GM12873 (cell line): Measurements from ENCODE around the gene ADCY2.

ENCODE experiments used
- TF ChIP-seq, protein P1 (sequence below): IDR thresholded peaks from 2 replicates; pipeline ENCODE4 v1.5.1; 2012; ENCODE audit warnings: low read depth, mild to moderate bottlenecking, moderate library complexity, low read length, control low read depth; ENCODE audit not compliant: insufficient read depth; ENCODE audit errors: missing control alignments

The ADCY2 gene

GRCh38 chr5:7787770-7788169 is 391.8 kb downstream of the ADCY2 start:
- TF ChIP-seq, protein P1, sequence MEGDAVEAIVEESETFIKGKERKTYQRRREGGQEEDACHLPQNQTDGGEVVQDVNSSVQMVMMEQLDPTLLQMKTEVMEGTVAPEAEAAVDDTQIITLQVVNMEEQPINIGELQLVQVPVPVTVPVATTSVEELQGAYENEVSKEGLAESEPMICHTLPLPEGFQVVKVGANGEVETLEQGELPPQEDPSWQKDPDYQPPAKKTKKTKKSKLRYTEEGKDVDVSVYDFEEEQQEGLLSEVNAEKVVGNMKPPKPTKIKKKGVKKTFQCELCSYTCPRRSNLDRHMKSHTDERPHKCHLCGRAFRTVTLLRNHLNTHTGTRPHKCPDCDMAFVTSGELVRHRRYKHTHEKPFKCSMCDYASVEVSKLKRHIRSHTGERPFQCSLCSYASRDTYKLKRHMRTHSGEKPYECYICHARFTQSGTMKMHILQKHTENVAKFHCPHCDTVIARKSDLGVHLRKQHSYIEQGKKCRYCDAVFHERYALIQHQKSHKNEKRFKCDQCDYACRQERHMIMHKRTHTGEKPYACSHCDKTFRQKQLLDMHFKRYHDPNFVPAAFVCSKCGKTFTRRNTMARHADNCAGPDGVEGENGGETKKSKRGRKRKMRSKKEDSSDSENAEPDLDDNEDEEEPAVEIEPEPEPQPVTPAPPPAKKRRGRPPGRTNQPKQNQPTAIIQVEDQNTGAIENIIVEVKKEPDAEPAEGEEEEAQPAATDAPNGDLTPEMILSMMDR = no peak

GRCh38 chr5:7789567-7789966 is 393.6 kb downstream of the ADCY2 start:
- TF ChIP-seq, protein P1 = no peak

DNA sequence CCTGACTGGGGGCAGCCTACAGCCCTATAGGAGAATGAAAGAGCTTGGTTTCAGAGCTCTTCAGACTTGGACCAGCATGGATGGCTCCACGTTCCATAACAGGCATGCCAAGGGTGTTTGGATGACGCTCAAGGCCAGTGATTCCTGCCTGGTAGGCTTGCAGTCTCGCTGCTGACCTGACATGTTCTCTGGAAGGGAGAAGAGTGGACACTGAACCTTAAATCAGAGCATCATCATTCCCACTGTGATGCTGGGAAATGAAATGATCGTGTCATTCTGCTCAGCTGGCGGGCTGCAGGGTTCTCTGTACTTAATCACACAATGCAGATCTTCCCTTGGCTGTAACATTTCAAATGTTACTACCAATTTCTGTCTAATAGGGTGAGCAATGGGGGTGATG is 398.0 kb downstream of the ADCY2 start:
- TF ChIP-seq, protein P1 = no peak

DNA sequence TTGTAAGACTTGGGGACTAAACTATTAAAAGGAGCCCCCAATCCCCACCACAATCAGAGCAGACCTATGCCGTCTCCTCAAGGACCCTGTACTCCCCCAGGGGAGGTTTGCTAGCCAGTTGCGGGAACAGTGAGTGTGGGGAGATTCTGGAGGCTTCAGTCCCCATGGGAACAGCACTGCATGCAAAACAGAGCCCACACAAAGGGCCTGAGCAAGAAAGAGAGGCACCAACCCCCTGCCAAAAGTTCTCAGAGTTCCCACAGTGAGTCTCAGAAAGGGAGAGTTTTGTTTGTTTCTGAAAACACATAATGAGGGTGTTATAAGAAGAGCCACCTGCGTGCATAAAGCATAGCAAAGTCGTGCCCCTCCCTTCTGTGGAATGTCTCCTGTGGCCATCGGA is 398.4 kb downstream of the ADCY2 start:
- TF ChIP-seq, protein P1 = no peak

DNA sequence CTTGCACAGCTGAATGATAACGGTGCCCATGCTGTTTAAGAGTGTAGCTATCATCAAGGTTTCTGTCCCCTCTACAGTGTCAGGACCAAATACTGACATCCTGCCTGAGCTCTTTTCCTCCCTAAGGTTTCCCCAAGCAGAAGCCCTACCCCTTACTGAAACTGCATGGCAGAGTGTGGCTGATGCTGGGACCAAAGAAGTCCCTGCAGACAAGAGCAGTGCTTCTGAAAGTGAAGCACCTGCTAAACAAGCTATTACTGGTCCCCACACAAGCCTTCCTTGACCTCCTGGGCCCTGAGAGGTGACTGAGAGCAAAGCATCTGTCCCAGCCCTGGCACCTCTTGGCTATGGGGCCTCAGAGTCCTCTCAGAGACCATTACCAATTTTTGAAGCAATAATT is 398.9 kb downstream of the ADCY2 start:
- TF ChIP-seq, protein P1 = no peak

DNA sequence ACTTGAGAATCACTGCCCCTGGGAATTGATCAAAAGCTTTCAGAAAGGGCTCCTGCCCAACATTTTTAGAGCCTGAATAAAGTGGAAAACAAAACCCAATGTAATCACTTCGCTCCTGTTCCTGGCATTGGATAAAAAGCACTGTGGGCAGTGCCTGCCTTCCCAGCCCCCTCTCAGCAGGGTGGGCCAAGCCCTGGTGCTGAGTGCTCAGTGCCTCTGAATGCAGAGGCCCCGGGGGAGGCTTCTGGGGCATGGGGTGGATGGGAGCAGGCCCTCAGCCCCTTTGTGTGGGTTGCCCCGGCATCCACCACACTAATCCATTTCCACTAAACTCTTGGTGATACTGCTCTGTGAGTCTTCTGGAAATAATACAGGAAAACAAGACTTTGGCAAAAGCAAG is 399.4 kb downstream of the ADCY2 start:
- TF ChIP-seq, protein P1 = no peak

DNA sequence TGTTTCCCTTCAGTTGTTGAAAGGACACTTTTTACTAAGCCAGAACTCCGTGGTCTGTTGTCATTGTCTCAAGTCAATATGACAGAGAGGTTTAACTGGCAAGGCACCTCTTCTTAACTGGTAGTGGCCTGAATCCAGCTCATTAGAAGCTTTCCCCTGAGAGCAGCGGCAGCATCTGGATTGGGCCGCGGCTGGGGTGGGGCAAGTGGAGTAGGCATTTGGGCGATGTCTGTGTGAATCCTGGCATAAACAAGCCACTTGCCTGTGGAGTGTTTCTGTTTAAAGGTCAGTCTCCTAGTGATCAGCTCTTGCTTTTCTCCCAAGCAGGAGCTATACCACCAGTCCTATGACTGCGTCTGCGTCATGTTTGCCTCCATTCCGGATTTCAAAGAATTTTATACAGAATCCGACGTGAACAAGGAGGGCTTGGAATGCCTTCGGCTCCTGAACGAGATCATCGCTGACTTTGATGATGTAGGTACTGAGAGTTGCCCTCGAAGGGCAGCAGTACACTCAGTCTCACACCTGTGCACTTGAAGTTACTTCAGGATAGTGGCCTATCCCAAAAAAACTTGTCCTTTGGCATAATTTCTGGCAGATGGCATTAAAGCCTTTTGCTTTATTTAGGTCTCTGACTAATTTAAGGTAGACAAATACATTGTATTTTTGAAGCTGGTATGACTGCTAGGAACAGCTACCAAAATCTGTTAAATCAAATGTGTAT is 406.1 kb downstream of the ADCY2 start:
- TF ChIP-seq, protein P1 = no peak
